Activated B cell treated with CpG ODN at 0.5 μM for 24 hours (primary cell): ENCODE results near the gene RRBP1. TPM values are rescaled to one million over a fixed set of nuclear protein-coding genes. Genes with fewer than 3 reads are reported as not detected.

ENCODE experiments used
- ATAC-seq: fragments of 200-7000 bp; cut with Tn5 transposase; one replicate; pipeline ENCODE4 v1.10.0; 2021; ENCODE audit warnings: low read depth, mild to moderate bottlenecking, moderate library complexity
- CTCF ChIA-PET: fragments of 350-600 bp; sonication (Branson Sonifier 250); formaldehyde crosslinking; loops from one replicate; lab custom pipeline; 2021; ENCODE audit warnings: antibody characterized with exemption; lab: Charles Lee
- POLR2A ChIA-PET: fragments of 350-600 bp; sonication (Branson Sonifier 250); formaldehyde crosslinking; loops from one replicate; lab custom pipeline; 2021; ENCODE audit warnings: antibody characterized with exemption; lab: Charles Lee
- DNase-seq: peaks from one replicate; pipeline ENCODE4 v3.0.0; 2022
- H3K27ac Mint-ChIP-seq: one replicate; pipeline ENCODE4 v1.8.0; 2020; ENCODE audit warnings: mixed read lengths
- H3K27me3 Mint-ChIP-seq: one replicate; pipeline ENCODE4 v1.8.0; 2021; ENCODE audit warnings: mixed read lengths
- H3K36me3 Mint-ChIP-seq: one replicate; pipeline ENCODE4 v1.8.0; 2021; ENCODE audit warnings: low read depth, mixed read lengths
- H3K4me1 Mint-ChIP-seq: one replicate; pipeline ENCODE4 v1.8.0; 2021; ENCODE audit warnings: mixed read lengths
- H3K4me3 Mint-ChIP-seq: one replicate; pipeline ENCODE4 v1.8.0; 2020; ENCODE audit warnings: mild to moderate bottlenecking, mixed read lengths
- H3K9me3 Mint-ChIP-seq: one replicate; pipeline ENCODE4 v1.8.0; 2020; ENCODE audit warnings: mixed read lengths
- intact Hi-C: fragments of 100-400 bp; cut with micrococcal nuclease; formaldehyde crosslinking; loops from one replicate; pipeline ENCODE4 v1.15.1; 2024
- total RNA-seq: library from RNA; stranded (reverse); gene quantifications from 2 replicates; pipeline ENCODE4 v1.2.3, GENCODE V29; 2022
- TF ChIP-seq, protein P1 (sequence below): fragments of 200-600 bp; IDR thresholded peaks from one replicate; pipeline ENCODE4 v1.8.0; 2022; ENCODE audit warnings: antibody characterized with exemption, mild to moderate bottlenecking

The RRBP1 gene
- total RNA-seq, 1 donor from 2014 or later, result 22.0 TPM

DNA sequence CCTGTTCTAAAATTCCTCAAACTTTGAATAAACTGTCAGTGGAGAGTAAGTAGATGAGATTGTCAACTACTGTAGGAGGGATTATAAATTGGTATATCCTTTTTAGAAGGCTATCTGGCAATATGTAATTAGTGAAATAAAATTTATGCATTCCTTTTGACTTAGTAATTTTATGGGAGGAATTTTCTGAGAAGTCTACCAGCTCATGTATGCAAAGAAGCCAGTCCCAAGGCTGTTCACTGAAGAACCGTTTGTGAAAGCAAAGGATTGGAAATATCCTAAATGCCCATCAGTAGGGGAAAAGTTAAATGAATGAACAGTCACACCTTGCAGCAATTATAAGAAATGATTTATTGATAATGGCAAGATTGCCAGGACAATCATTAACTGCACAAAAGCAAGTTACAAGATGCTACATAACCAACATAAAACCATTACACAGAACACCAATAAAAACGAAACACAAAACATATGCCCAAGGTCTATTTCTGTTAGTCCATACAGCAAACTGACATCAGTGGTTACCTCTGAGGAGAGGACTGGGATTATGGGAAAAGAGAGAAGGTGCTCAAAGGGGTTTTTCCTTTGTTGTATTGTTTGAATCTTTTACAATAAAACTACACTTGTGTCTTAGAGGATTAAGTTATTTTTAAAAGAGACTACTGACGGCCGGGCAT lies 116.7 kb downstream of the RRBP1 start:
- H3K27me3 Mint-ChIP-seq, result peaks cover 2% of the 10 kb centered on the region
- H3K9me3 Mint-ChIP-seq, result no peaks in the 10 kb centered on the region
- DNase-seq (no peak), ATAC-seq (no peak)
- H3K36me3 Mint-ChIP-seq, result peaks cover 3% of the 10 kb centered on the region
- POLR2A ChIA-PET, result no interaction called here
- no peak overlapping the region for H3K4me3 Mint-ChIP-seq
- TF ChIP-seq, protein P1, sequence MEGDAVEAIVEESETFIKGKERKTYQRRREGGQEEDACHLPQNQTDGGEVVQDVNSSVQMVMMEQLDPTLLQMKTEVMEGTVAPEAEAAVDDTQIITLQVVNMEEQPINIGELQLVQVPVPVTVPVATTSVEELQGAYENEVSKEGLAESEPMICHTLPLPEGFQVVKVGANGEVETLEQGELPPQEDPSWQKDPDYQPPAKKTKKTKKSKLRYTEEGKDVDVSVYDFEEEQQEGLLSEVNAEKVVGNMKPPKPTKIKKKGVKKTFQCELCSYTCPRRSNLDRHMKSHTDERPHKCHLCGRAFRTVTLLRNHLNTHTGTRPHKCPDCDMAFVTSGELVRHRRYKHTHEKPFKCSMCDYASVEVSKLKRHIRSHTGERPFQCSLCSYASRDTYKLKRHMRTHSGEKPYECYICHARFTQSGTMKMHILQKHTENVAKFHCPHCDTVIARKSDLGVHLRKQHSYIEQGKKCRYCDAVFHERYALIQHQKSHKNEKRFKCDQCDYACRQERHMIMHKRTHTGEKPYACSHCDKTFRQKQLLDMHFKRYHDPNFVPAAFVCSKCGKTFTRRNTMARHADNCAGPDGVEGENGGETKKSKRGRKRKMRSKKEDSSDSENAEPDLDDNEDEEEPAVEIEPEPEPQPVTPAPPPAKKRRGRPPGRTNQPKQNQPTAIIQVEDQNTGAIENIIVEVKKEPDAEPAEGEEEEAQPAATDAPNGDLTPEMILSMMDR, result no peak
- H3K27ac Mint-ChIP-seq, result no peak overlapping the region
- H3K4me1 Mint-ChIP-seq, result peaks cover 2% of the 10 kb centered on the region
- CTCF ChIA-PET, result no interaction called here
- intact Hi-C loops, result no loop called here

Other genes starting within 250 kb of the RRBP1 start
- gene BFSP1, start 150.9 kb downstream of the RRBP1 start, total RNA-seq, result 0.10 TPM in 1 of 2 replicates, not detected in the other
- gene DSTN, start 112.2 kb downstream of the RRBP1 start, total RNA-seq, result 14.4 and 20.1 TPM in 2 replicates
- gene BANF2, start 17.7 kb upstream of the RRBP1 start, total RNA-seq, result not detected in 2 replicates